K562 (cell line): Measurements from ENCODE around the gene EGFL7. TPM values are rescaled to one million over a fixed set of nuclear protein-coding genes. Genes with fewer than 3 reads are reported as not detected.

Experiments
- CAMTA2 ChIP-seq: fragments of 250-450 bp; sonication (Bioruptor Pico); conservative IDR thresholded peaks from 2 replicates; pipeline ENCODE4 v1.5.1; 2022
- CBFA2T3 ChIP-seq: fragments of 450-650 bp; IDR thresholded peaks from 2 replicates; pipeline ENCODE4 v1.6.1; 2017
- CBX1 ChIP-seq: sonication (generic); IDR thresholded peaks from 2 replicates; pipeline ENCODE4 v1.6.1; 2016; ENCODE audit warnings: antibody characterized with exemption, low read depth, mild to moderate bottlenecking
- CBX8 ChIP-seq: fragments of 200-600 bp; sonication (generic); IDR thresholded peaks from 2 replicates; pipeline ENCODE4 v1.6.1; 2012; ENCODE audit warnings: borderline replicate concordance, mixed run types, low read depth, mild to moderate bottlenecking, moderate library complexity, mixed read lengths, low read length, control low read depth, inconsistent platforms; ENCODE audit not compliant: poor library complexity, severe bottlenecking; ENCODE audit errors: extremely low read depth
- CHCHD3 ChIP-seq: fragments of 250-450 bp; sonication (Bioruptor Pico); IDR thresholded peaks from 2 replicates; pipeline ENCODE4 v2.1.2; 2022; ENCODE audit warnings: mild to moderate bottlenecking
- DDX20 ChIP-seq: fragments of 450-650 bp; IDR thresholded peaks from 2 replicates; pipeline ENCODE4 v1.6.1; 2016; ENCODE audit warnings: missing genetic modification characterization, low read depth, mild to moderate bottlenecking, missing compliant biosample characterization, moderate library complexity
- DIDO1 ChIP-seq: fragments of 450-650 bp; IDR thresholded peaks from 2 replicates; pipeline ENCODE4 v1.6.1; 2016; ENCODE audit warnings: low read depth, missing biosample characterization, missing genetic modification characterization
- FOS ChIP-seq: IDR thresholded peaks from 3 replicates; pipeline ENCODE4 v1.6.1; 2011; ENCODE audit not compliant: insufficient read length; ENCODE audit errors: extremely low read depth
- GTF2A2 ChIP-seq: IDR thresholded peaks from 2 replicates; pipeline ENCODE4 v1.6.1; 2016; ENCODE audit warnings: mild to moderate bottlenecking, missing genetic modification characterization, missing compliant biosample characterization
- KLF13 ChIP-seq: fragments of 450-650 bp; IDR thresholded peaks from 2 replicates; pipeline ENCODE4 v1.6.1; 2016; ENCODE audit warnings: missing genetic modification characterization, low read depth, mild to moderate bottlenecking, missing compliant biosample characterization, moderate library complexity, borderline replicate concordance
- MEIS2 ChIP-seq: fragments of 450-650 bp; IDR thresholded peaks from 2 replicates; pipeline ENCODE4 v1.6.1; 2014; ENCODE audit warnings: mild to moderate bottlenecking; ENCODE audit not compliant: partially characterized antibody
- PHF20 ChIP-seq: fragments of 450-650 bp; IDR thresholded peaks from 2 replicates; pipeline ENCODE4 v1.6.1; 2018; ENCODE audit not compliant: partially characterized antibody
- PRPF4 ChIP-seq: fragments of 200-400 bp; formaldehyde crosslinking; IDR thresholded peaks from one replicate; pipeline ENCODE4 v1.6.1; 2017; ENCODE audit warnings: low read length, low read depth, mild to moderate bottlenecking; ENCODE audit not compliant: insufficient read depth, poor library complexity, severe bottlenecking
- SAFB ChIP-seq: fragments of 200-400 bp; formaldehyde crosslinking; IDR thresholded peaks from 2 replicates; pipeline ENCODE4 v1.6.1; 2017; ENCODE audit warnings: low read depth, low read length, borderline replicate concordance
- SIN3B ChIP-seq: fragments of 450-650 bp; IDR thresholded peaks from 2 replicates; pipeline ENCODE4 v1.6.1; 2017; ENCODE audit warnings: low read depth, mild to moderate bottlenecking, moderate library complexity
- SMAD2 ChIP-seq: fragments of 150-350 bp; IDR thresholded peaks from 2 replicates; pipeline ENCODE4 v1.6.1; 2014; ENCODE audit warnings: low read depth, mild to moderate bottlenecking, low read length
- SREBF1 ChIP-seq: fragments of 150-350 bp; IDR thresholded peaks from 2 replicates; pipeline ENCODE4 v1.6.1; 2014; ENCODE audit warnings: antibody characterized with exemption, low read depth, low read length, borderline replicate concordance
- SREBF2 ChIP-seq: sonication (generic); formaldehyde crosslinking; IDR thresholded peaks from 2 replicates; pipeline ENCODE4 v1.4.0; 2020; ENCODE audit warnings: mild to moderate bottlenecking, missing genetic modification reagents
- polyA plus RNA-seq, 8 experiments: library from polyadenylated mRNA; depleted of rRNA in 4 of 8; stranded (reverse) in 5 of 8; unstranded in 3 of 8; fragments of >200 nt; fragmentation: Nextera tagmentation in 2 of 8; fragmentation: Illumina TruSeq in 1 of 8; extraction: Ambion mirVana in 2 of 8; extraction: Trizol in 1 of 8; gene quantifications; 2 replicates each; pipeline versions ENCODE4 v1.2.1 to v1.2.3, GENCODE V29; 2011 to 2014; ENCODE audit warnings: inconsistent platforms in 1 of 8, missing spikeins in 1 of 8
- total RNA-seq, 7 experiments: library from RNA; depleted of rRNA in 6 of 7; stranded (reverse); fragments of >200 nt in 6 of 7; fragmentation: Illumina TruSeq in 2 of 7; extraction: Trizol in 2 of 7; gene quantifications; 2 replicates each; pipeline versions ENCODE4 v1.2.1 to v1.2.3, GENCODE V29; 2011 to 2021; ENCODE audit warnings: low replicate concordance in 1 of 7
- TF ChIP-seq, protein P1 (sequence below): fragments of 150-350 bp; IDR thresholded peaks from 2 replicates; pipeline ENCODE4 v1.6.1; 2014; ENCODE audit warnings: low read depth, mild to moderate bottlenecking, low read length, borderline replicate concordance
- TF ChIP-seq, protein P2 (sequence below): sonication (generic); IDR thresholded peaks from 2 replicates; pipeline ENCODE4 v1.6.1; 2016
- TF ChIP-seq, protein P3 (sequence below): fragments of 250-450 bp; sonication (Bioruptor Pico); IDR thresholded peaks from 2 replicates; pipeline ENCODE4 v1.5.0; 2022; ENCODE audit warnings: mild to moderate bottlenecking

The EGFL7 gene
- total and polyA plus RNA-seq, 9 of the 15 experiments (the other 6 are each of a cell fraction or from before 2014, with no cell fraction given): 1.5 to 286 (median 55.5) TPM

DNA sequence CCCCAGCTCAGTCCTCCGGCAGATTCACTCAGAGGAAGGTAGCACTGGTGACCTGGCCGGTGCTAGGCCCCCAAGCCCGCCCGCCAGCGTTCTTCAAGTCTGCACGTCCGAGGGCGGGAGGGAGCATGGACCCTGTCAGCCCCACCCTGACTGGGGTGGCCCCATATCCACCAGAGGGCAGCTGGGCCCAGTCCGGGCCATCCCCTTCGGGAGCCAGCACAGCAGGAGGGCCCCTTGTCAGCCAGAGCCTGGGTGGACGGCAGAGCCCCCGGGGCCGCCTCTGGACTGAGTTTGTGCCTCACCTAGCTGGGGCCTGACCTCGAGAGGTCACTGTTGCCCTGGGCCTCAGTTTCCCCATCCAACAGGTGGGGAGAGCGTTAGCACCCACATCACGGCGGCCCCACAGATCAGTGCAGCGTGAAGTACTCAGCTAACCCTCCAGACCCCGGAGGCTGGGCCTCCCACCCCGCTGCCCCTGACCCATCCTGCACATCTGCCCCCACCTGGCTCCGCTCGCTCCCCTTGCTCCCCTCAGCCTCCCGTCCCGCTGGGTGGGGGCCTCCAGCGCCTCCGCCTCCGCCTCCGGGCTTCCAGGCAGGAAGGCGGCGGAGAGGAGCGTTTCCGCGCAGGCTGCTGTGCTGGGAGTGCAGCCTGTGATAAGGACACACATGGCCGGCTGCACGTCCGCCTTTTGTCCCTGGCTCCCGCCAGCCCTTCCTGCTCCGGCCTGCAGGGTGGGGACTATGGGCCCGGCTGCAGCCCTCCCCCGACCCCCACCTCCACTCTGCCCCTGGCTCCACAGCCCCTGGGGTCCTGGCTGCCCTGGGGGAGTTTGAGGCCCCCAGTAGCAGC lies 16.6 kb upstream of the EGFL7 start (continued):
- no peak for TF ChIP-seq SREBF2 (CRISPR knock-in tag)
- no peak for TF ChIP-seq DDX20
- TF ChIP-seq SIN3B: no peak
- no peak for TF ChIP-seq GTF2A2 (tag)
- no peak for TF ChIP-seq SMAD2
- no peak for TF ChIP-seq CBX1
- peak; percentile 88 for TF ChIP-seq CBFA2T3
- peak; percentile 54 for TF ChIP-seq PHF20
- no peak for TF ChIP-seq FOS
- TF ChIP-seq CBX8: no peak
- no peak for TF ChIP-seq DIDO1
- TF ChIP-seq CAMTA2 (CRISPR knock-in tag): no peak
- TF ChIP-seq, protein P1, sequence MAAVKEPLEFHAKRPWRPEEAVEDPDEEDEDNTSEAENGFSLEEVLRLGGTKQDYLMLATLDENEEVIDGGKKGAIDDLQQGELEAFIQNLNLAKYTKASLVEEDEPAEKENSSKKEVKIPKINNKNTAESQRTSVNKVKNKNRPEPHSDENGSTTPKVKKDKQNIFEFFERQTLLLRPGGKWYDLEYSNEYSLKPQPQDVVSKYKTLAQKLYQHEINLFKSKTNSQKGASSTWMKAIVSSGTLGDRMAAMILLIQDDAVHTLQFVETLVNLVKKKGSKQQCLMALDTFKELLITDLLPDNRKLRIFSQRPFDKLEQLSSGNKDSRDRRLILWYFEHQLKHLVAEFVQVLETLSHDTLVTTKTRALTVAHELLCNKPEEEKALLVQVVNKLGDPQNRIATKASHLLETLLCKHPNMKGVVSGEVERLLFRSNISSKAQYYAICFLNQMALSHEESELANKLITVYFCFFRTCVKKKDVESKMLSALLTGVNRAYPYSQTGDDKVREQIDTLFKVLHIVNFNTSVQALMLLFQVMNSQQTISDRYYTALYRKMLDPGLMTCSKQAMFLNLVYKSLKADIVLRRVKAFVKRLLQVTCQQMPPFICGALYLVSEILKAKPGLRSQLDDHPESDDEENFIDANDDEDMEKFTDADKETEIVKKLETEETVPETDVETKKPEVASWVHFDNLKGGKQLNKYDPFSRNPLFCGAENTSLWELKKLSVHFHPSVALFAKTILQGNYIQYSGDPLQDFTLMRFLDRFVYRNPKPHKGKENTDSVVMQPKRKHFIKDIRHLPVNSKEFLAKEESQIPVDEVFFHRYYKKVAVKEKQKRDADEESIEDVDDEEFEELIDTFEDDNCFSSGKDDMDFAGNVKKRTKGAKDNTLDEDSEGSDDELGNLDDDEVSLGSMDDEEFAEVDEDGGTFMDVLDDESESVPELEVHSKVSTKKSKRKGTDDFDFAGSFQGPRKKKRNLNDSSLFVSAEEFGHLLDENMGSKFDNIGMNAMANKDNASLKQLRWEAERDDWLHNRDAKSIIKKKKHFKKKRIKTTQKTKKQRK: no peak
- no peak for TF ChIP-seq CHCHD3 (CRISPR knock-in tag)
- no peak for TF ChIP-seq MEIS2
- TF ChIP-seq, protein P2, sequence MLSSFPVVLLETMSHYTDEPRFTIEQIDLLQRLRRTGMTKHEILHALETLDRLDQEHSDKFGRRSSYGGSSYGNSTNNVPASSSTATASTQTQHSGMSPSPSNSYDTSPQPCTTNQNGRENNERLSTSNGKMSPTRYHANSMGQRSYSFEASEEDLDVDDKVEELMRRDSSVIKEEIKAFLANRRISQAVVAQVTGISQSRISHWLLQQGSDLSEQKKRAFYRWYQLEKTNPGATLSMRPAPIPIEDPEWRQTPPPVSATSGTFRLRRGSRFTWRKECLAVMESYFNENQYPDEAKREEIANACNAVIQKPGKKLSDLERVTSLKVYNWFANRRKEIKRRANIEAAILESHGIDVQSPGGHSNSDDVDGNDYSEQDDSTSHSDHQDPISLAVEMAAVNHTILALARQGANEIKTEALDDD: no peak
- TF ChIP-seq SREBF1: no peak
- TF ChIP-seq SAFB: peak; percentile 17; the same call in 1 of the 2 replicates
- TF ChIP-seq PRPF4: no peak
- TF ChIP-seq, protein P3, sequence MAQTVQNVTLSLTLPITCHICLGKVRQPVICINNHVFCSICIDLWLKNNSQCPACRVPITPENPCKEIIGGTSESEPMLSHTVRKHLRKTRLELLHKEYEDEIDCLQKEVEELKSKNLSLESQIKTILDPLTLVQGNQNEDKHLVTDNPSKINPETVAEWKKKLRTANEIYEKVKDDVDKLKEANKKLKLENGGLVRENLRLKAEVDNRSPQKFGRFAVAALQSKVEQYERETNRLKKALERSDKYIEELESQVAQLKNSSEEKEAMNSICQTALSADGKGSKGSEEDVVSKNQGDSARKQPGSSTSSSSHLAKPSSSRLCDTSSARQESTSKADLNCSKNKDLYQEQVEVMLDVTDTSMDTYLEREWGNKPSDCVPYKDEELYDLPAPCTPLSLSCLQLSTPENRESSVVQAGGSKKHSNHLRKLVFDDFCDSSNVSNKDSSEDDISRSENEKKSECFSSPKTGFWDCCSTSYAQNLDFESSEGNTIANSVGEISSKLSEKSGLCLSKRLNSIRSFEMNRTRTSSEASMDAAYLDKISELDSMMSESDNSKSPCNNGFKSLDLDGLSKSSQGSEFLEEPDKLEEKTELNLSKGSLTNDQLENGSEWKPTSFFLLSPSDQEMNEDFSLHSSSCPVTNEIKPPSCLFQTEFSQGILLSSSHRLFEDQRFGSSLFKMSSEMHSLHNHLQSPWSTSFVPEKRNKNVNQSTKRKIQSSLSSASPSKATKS (CRISPR knock-in tag): no peak
- TF ChIP-seq KLF13 (tag): no peak
